Psoas muscle (tissue), 8 donors: ENCODE results near the gene SMARCA1. TPM values are rescaled to one million over a fixed set of nuclear protein-coding genes. Genes with fewer than 3 reads are reported as not detected.
"Not testable (repeated sequence)": the region's sequence is repeated elsewhere in the genome, so short reads cannot be mapped to it uniquely, and the experiment has no call there.

Experiments
- ATAC-seq, 4 donors: fragments of 200-7000 bp; cut with Tn5 transposase; one replicate each; pipeline ENCODE4 v1.9.1; 2020; ENCODE audit warnings: moderate library complexity in 3 of 4, mild to moderate bottlenecking in 2 of 4
- DNase-seq, 2 donors: peaks; one replicate each; pipeline ENCODE4 v3.0.0-alpha.2; 2020
- H3K27ac ChIP-seq: fragments of 200-600 bp; one replicate; pipeline ENCODE4 v1.8.0; 2022
- H3K27me3 ChIP-seq, 3 donors: fragments of 200-600 bp in 1 of 3; one replicate each; pipeline versions ENCODE4 v1.6.1 to v1.8.0; 2013 to 2022; ENCODE audit warnings: low read length in 2 of 3, mild to moderate bottlenecking in 2 of 3, moderate library complexity in 1 of 3; ENCODE audit not compliant: insufficient read depth in 3 of 3
- H3K36me3 ChIP-seq, 2 donors: fragments of 200-600 bp in 1 of 2; one replicate each; pipeline versions ENCODE4 v1.6.1 to v1.8.0; 2013 to 2022; ENCODE audit warnings: low read depth in 1 of 2, mild to moderate bottlenecking in 1 of 2, moderate library complexity in 1 of 2; ENCODE audit not compliant: insufficient read depth in 1 of 2
- H3K4me1 ChIP-seq: fragments of 200-600 bp; one replicate; pipeline ENCODE4 v1.8.0; 2022
- H3K4me3 ChIP-seq: fragments of 200-600 bp; one replicate; pipeline ENCODE4 v1.8.0; 2022; ENCODE audit warnings: mild to moderate bottlenecking
- H3K9me3 ChIP-seq: fragments of 200-600 bp; one replicate; pipeline ENCODE4 v1.8.0; 2022
- CTCF ChIP-seq: fragments of 200-600 bp; IDR thresholded peaks from one replicate; pipeline ENCODE4 v1.8.0; 2022; ENCODE audit warnings: antibody characterized with exemption
- WGBS, 3 donors: extraction: QIAGEN DNeasy Blood & Tissue Kit; methylation state at CpG; one replicate each; pipeline versions ENCODE4 v1.1.6 to v1.1.7; 2013; 5-methylcytosine and 5-hydroxymethylcytosine counted together
- intact Hi-C, 2 donors: fragments of 100-400 bp; cut with DNase I; formaldehyde crosslinking; loops; one replicate each; pipeline versions ENCODE4 v1.11.0 to v1.14.2; 2022
- polyA plus RNA-seq, 3 donors: library from polyadenylated mRNA; stranded (reverse); fragments of 200-250 nt; gene quantifications; one replicate each; pipeline ENCODE4 v1.2.3, GENCODE V29; 2013
- total RNA-seq, 4 donors: library from RNA; stranded (reverse); fragmentation: NEBNext Ultra II Directional in 2 of 4; extraction: Animal tissue kit (Norgen Biotek cat#: 25700) in 2 of 4; gene quantifications; one replicate each; pipeline versions ENCODE4 v1.2.1 to v1.2.4, GENCODE V29; 2021 to 2023
- donor health status: healthy with polysubstance abuse.
- donor health status: DM: no; HTN: no; CAD: no; lungs with moderate emphysema.
- donor health status: Bipolar disorder and iron deficiency.
- donor health status: healthy.
- donor health status: DM: yes; HTN: yes; CAD: no.
- donor health status: DM: no; HTN: no; CAD: no.
- donor health status: DM: no; HTN: no; CAD: no.
- donor health status: DM: yes; HTN: yes; CAD: no.

The SMARCA1 gene
- total and polyA plus RNA-seq, 7 donors: 8.5 to 29.3 (median 14.2) TPM

- TF ChIP-seq CTCF: no peak
Observed at GRCh38 chrX:129557844-129558480, 34.7 kb upstream of the SMARCA1 start.

GRCh38 chrX:129556806-129557315 lies 33.6 kb upstream of the SMARCA1 start:
- Histone ChIP-seq H3K27ac (no peak overlapping the region), H3K9me3 (no peaks in the 10 kb centered on the region), H3K36me3 (peaks cover 0 to 39% of the 10 kb centered on the region in 2 donors), H3K4me3 (no peak overlapping the region), H3K4me1 (no peaks in the 10 kb centered on the region), H3K27me3 (peaks cover 0 to 3% (median 0%) of the 10 kb centered on the region in 3 donors)
- DNase-seq: no peak
- ATAC-seq: no peak
- intact Hi-C loops: no loop called here
- WGBS, 3 donors: 75 to 94% (median 92%) methylated on average over 5 of the region's 5 CpGs
- no peak for TF ChIP-seq CTCF

More at GRCh38 chrX:129557844-129558480, 34.7 kb upstream of the SMARCA1 start:
- DNase-seq (no peak), ATAC-seq (no peak)
- H3K9me3 ChIP-seq: no peaks in the 10 kb centered on the region
- no peaks in the 10 kb centered on the region for H3K4me1 ChIP-seq
- H3K27me3 ChIP-seq: peaks cover 0 to 3% (median 0%) of the 10 kb centered on the region in 3 donors
- 50 to 92% (median 78%) methylated on average over 1 of the region's 1 CpG for WGBS, 3 donors
- H3K27ac ChIP-seq: no peak overlapping the region
- intact Hi-C loops: no loop called here
- H3K36me3 ChIP-seq: peaks cover 0 to 50% of the 10 kb centered on the region in 2 donors
- no peak overlapping the region for H3K4me3 ChIP-seq

- ATAC-seq, H3K27ac ChIP-seq, H3K4me1 ChIP-seq, DNase-seq, H3K4me3 ChIP-seq, H3K9me3 ChIP-seq, H3K27me3 ChIP-seq, intact Hi-C loops: not testable (repeated sequence)
- H3K36me3 ChIP-seq: peaks cover 0 to 28% of the 10 kb centered on the region in 2 donors
- WGBS, 3 donors: 90 to 98% (median 96%) methylated on average over 8 of the region's 8 CpGs
Observed at GRCh38 chrX:129554816-129555215, 31.5 kb upstream of the SMARCA1 start.

GRCh38 chrX:129553619-129554288 lies 30.5 kb upstream of the SMARCA1 start:
- intact Hi-C loops: no loop called here
- Histone ChIP-seq H3K27me3 (peaks cover 0 to 3% (median 0%) of the 10 kb centered on the region in 3 donors), H3K4me1 (no peaks in the 10 kb centered on the region), H3K36me3 (peaks cover 0 to 28% of the 10 kb centered on the region in 2 donors), H3K27ac (no peak overlapping the region), H3K9me3 (no peaks in the 10 kb centered on the region), H3K4me3 (no peak overlapping the region)
- no peak for DNase-seq
- TF ChIP-seq CTCF: no peak
- 62 to 92% (median 88%) methylated on average over 3 of the region's 3 CpGs for WGBS, 3 donors
- no peak for ATAC-seq

- Histone ChIP-seq H3K9me3 (no peaks in the 10 kb centered on the region), H3K4me3 (no peak overlapping the region), H3K36me3 (peaks cover 0 to 26% of the 10 kb centered on the region in 2 donors), H3K27me3 (peaks cover 0 to 3% (median 0%) of the 10 kb centered on the region in 3 donors), H3K4me1 (no peaks in the 10 kb centered on the region), H3K27ac (no peak overlapping the region)
- DNase-seq (no peak), ATAC-seq (no peak)
- WGBS, 3 donors: 47 to 93% (median 77%) methylated on average over 1 of the region's 1 CpG
- intact Hi-C loops: no loop called here
- no peak for TF ChIP-seq CTCF
Observed at GRCh38 chrX:129549124-129549523, 25.8 kb upstream of the SMARCA1 start.
